ENCODE data around the gene FGR.

Gene FGR

GRCh38 chr1:27570356-27570755, 64.6 kb downstream of the FGR start:
- in situ Hi-C loops (cut with HindIII; ENCODE audit: low sequenced_read_pairs) = no loop called here

- in situ Hi-C loops (cut with HindIII; ENCODE audit: low sequenced_read_pairs) = no loop called here
These were observed 65.3 kb downstream of the FGR start for GRCh38 chr1:27569506-27570291.

- in situ Hi-C loops (cut with HindIII; ENCODE audit: low sequenced_read_pairs) = no loop called here
These were observed 65.9 kb downstream of the FGR start for GRCh38 chr1:27569088-27569460.

- in situ Hi-C loops (cut with HindIII; ENCODE audit: low sequenced_read_pairs) = no loop called here
These were observed 66.5 kb downstream of the FGR start for GRCh38 chr1:27568300-27569087.

- in situ Hi-C loops (cut with HindIII; ENCODE audit: low sequenced_read_pairs) = no loop called here
These were observed 67.0 kb downstream of the FGR start for GRCh38 chr1:27567971-27568299.

- in situ Hi-C loops (cut with HindIII; ENCODE audit: low sequenced_read_pairs) = no loop called here
These were observed 67.8 kb downstream of the FGR start for GRCh38 chr1:27567146-27567526.

- in situ Hi-C loops (cut with HindIII; ENCODE audit: low sequenced_read_pairs) = no loop called here
These were observed 68.4 kb downstream of the FGR start for GRCh38 chr1:27566462-27567145.

- in situ Hi-C loops (cut with HindIII; ENCODE audit: low sequenced_read_pairs) = no loop called here
These were observed 70.0 kb downstream of the FGR start for GRCh38 chr1:27564710-27565649.

- in situ Hi-C loops (cut with HindIII; ENCODE audit: low sequenced_read_pairs) = no loop called here
These were observed 71.2 kb downstream of the FGR start for GRCh38 chr1:27563591-27564471.

- in situ Hi-C loops (cut with HindIII; ENCODE audit: low sequenced_read_pairs) = no loop called here
These were observed 71.7 kb downstream of the FGR start for GRCh38 chr1:27563341-27563590.

GRCh38 chr1:27562534-27563340, 72.2 kb downstream of the FGR start:
- in situ Hi-C loops (cut with HindIII; ENCODE audit: low sequenced_read_pairs) = no loop called here

Data from DLD1 (cell line).